ENCODE results near the gene NFE2L3. TPM values are rescaled to one million over a fixed set of nuclear protein-coding genes. Genes with fewer than 3 reads are reported as not detected.
"Not testable (repeated sequence)": the region's sequence is repeated elsewhere in the genome, so short reads cannot be mapped to it uniquely, and the experiment has no call there.

NFE2L3 gene
- total RNA-seq, 1 experiment from 2014 or later = 2.2 TPM

GRCh38 chr7:26172048-26172447 lies 20.1 kb downstream of the NFE2L3 start:
- H3K4me3 Mint-ChIP-seq (ENCODE audit: unreplicated experiment) = no peak overlapping the region
- intact Hi-C loops (cut with micrococcal nuclease) = no loop called here

GRCh38 chr7:26175903-26176302 lies 23.9 kb downstream of the NFE2L3 start:
- BruUV-seq (replicated peaks); H3K4me1 Mint-ChIP-seq (ENCODE audit: insufficient read depth, unreplicated experiment); intact Hi-C loops (cut with micrococcal nuclease); H3K27me3 Mint-ChIP-seq (ENCODE audit: insufficient read depth, unreplicated experiment); H3K9me3 Mint-ChIP-seq (ENCODE audit: unreplicated experiment); DNase-seq (ENCODE audit: unreplicated experiment); H3K4me3 Mint-ChIP-seq (ENCODE audit: unreplicated experiment); POLR2A ChIA-PET; H3K27ac Mint-ChIP-seq (ENCODE audit: low read depth, unreplicated experiment); CTCF ChIA-PET: not testable (repeated sequence)
- H3K36me3 Mint-ChIP-seq (ENCODE audit: insufficient read depth, unreplicated experiment) = peaks cover 15% of the 10 kb centered on the region

More at GRCh38 chr7:26172048-26172447, 20.1 kb downstream of the NFE2L3 start:
- POLR2A ChIA-PET = interaction anchor here (0.6 to 0.8 kb wide), 2 partner anchors 28 to 45 kb away, joined by 3 read pairs; partner anchors contain the start of gene HNRNPA2B1
- TF ChIP-seq CTCF (IDR thresholded peaks at IDR 0.05; ENCODE audit: unreplicated experiment) = no peak
- no peaks in the 10 kb centered on the region for H3K9me3 Mint-ChIP-seq (ENCODE audit: unreplicated experiment)
- no TSS peak for BruUV-seq (replicated peaks)
- H3K4me1 Mint-ChIP-seq (ENCODE audit: insufficient read depth, unreplicated experiment) = peaks cover 2% of the 10 kb centered on the region
- no peak overlapping the region for H3K27ac Mint-ChIP-seq (ENCODE audit: low read depth, unreplicated experiment)
- CTCF ChIA-PET = interaction anchor here (0.5 to 1.0 kb wide), 6 partner anchors 17 to 953 kb away, joined by 3 to 5 read pairs (median 3); no protein-coding TSS in a partner anchor
- no peaks in the 10 kb centered on the region for H3K27me3 Mint-ChIP-seq (ENCODE audit: insufficient read depth, unreplicated experiment)
- no peak for DNase-seq (ENCODE audit: unreplicated experiment)
- H3K36me3 Mint-ChIP-seq (ENCODE audit: insufficient read depth, unreplicated experiment) = peaks cover 6% of the 10 kb centered on the region

GRCh38 chr7:26176696-26177095 lies 24.7 kb downstream of the NFE2L3 start:
- POLR2A ChIA-PET; H3K27ac Mint-ChIP-seq (ENCODE audit: low read depth, unreplicated experiment); H3K4me1 Mint-ChIP-seq (ENCODE audit: insufficient read depth, unreplicated experiment); H3K4me3 Mint-ChIP-seq (ENCODE audit: unreplicated experiment); DNase-seq (ENCODE audit: unreplicated experiment); intact Hi-C loops (cut with micrococcal nuclease); H3K9me3 Mint-ChIP-seq (ENCODE audit: unreplicated experiment); CTCF ChIA-PET; H3K27me3 Mint-ChIP-seq (ENCODE audit: insufficient read depth, unreplicated experiment); BruUV-seq (replicated peaks): not testable (repeated sequence)
- H3K36me3 Mint-ChIP-seq (ENCODE audit: insufficient read depth, unreplicated experiment) = peaks cover 15% of the 10 kb centered on the region

- H3K36me3 Mint-ChIP-seq (ENCODE audit: insufficient read depth, unreplicated experiment) = peaks cover 15% of the 10 kb centered on the region
- H3K4me1 Mint-ChIP-seq (ENCODE audit: insufficient read depth, unreplicated experiment); H3K4me3 Mint-ChIP-seq (ENCODE audit: unreplicated experiment); DNase-seq (ENCODE audit: unreplicated experiment); H3K9me3 Mint-ChIP-seq (ENCODE audit: unreplicated experiment); POLR2A ChIA-PET; intact Hi-C loops (cut with micrococcal nuclease); H3K27ac Mint-ChIP-seq (ENCODE audit: low read depth, unreplicated experiment); H3K27me3 Mint-ChIP-seq (ENCODE audit: insufficient read depth, unreplicated experiment); BruUV-seq (replicated peaks); CTCF ChIA-PET: not testable (repeated sequence)
Measured at GRCh38 chr7:26177269-26177668, 25.3 kb downstream of the NFE2L3 start.

GRCh38 chr7:26178272-26178960 lies 26.4 kb downstream of the NFE2L3 start:
- H3K9me3 Mint-ChIP-seq (ENCODE audit: unreplicated experiment) = no peaks in the 10 kb centered on the region
- peaks cover 15% of the 10 kb centered on the region for H3K36me3 Mint-ChIP-seq (ENCODE audit: insufficient read depth, unreplicated experiment)
- no peaks in the 10 kb centered on the region for H3K27me3 Mint-ChIP-seq (ENCODE audit: insufficient read depth, unreplicated experiment)
- no peak for TF ChIP-seq CTCF (IDR thresholded peaks at IDR 0.05; ENCODE audit: unreplicated experiment)
- no peak overlapping the region for H3K4me3 Mint-ChIP-seq (ENCODE audit: unreplicated experiment)
- ChIA-PET CTCF (interaction anchor here (1.7 to 4.7 kb wide), 2 partner anchors 10 to 87 kb away, joined by 8 to 28 read pairs; no protein-coding TSS in a partner anchor), POLR2A (interaction anchor here (1.3 to 11.9 kb wide), 4 partner anchors 11 to 88 kb away, joined by 3 to 202 read pairs (median 44); partner anchors contain the start of genes CBX3 and HNRNPA2B1)
- intact Hi-C loops (cut with micrococcal nuclease) = no loop called here
- DNase-seq (ENCODE audit: unreplicated experiment) = peak; percentile 34
- no peak overlapping the region for H3K27ac Mint-ChIP-seq (ENCODE audit: low read depth, unreplicated experiment)
- no TSS peak for BruUV-seq (replicated peaks)
- H3K4me1 Mint-ChIP-seq (ENCODE audit: insufficient read depth, unreplicated experiment) = peaks cover 6% of the 10 kb centered on the region
